Non-pigmented ciliary epithelial cell (primary cell): ENCODE results near the gene TMEM247.

Source experiments
- DNase-seq: peaks from one replicate; pipeline ENCODE4 v3.0.0-alpha.2; 2010; ENCODE audit warnings: low read depth

The TMEM247 gene

DNA sequence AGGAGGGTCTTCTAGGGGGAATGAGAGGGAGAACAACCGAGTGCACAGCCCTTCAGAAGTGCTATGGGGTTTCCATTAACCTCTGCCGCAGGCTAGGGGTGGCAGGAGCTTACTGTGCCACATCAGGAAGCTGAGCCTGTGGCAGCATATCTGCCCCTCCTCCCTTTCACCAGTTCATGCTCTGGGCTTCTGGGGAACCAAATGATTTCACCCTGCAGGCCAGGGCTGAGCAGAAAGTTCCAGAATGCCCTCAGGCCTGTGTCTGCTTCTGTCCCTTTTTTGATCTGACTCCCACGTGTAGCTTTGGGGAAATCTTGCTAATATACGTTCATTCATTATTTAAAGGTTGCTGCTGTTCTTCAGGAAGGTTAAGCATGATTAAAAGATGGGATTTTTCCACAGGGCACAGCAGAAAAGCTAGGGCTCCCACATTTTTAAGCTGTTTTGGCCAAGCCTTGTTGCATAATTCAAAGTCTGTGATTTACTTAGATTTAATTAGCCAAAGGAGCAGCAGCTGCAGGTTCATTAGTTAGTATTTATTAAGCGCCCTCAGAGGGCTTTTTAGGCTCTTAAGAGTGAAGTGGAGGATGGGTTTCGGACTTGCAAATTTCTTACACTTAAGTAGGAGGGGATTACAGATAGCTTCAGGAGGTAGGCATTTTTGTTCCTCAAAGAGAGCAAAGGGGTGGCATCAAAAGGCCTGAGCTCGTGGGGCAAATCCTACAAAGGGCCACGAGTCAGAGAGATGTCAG is 10.2 kb downstream of the TMEM247 start:
- DNase-seq: no peak

DNA sequence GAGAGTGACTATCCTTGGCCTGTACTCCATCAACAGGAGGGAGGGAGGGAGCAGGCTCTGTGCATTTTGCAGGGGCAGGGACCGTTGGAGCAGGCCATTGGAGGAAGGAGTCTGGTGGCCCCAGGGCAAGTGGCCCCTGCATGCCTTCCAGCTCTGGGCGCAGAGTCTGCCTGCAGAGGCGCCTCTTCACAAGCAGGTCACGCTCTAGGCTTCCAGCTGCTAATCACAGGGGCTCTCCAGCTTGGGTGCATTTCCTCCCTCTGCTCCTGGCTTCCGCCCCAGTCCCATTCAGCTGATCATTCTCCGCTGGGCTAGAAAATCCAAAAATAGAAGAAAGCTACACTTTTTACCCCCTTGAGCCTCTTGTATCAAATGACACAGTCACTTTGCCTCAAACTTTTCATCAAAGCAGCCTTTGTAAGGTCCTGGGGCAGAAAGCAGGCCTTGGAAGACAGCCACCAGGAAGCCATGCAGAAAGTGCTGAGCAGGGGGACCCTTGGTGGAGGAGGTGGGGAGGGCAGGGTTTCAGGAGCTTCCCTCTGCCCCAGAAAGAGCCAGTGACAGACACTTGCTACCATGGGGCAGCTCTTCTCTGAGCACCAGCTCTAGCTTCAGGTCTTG is 11.3 kb downstream of the TMEM247 start:
- DNase-seq: no peak

DNA sequence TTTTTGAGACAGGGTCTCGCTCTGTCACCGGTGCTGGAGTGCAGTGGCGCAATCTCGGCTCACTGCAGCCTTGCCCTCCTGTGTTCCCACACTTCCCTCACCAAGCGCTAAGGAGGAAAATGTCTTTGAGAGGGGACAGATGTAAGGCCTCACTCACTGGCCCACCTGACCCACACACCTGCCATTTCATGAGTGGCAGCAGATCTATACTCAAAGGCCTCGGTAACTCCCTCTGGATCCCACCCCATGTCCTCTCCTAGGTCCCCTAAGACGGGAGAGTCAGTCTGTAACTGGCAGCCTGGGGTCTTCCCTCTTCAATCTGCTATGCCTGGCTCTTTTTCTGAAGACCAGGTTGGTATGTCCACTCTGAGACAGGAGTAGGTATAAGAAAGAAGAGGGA is 12.9 kb downstream of the TMEM247 start:
- no peak for DNase-seq

DNA sequence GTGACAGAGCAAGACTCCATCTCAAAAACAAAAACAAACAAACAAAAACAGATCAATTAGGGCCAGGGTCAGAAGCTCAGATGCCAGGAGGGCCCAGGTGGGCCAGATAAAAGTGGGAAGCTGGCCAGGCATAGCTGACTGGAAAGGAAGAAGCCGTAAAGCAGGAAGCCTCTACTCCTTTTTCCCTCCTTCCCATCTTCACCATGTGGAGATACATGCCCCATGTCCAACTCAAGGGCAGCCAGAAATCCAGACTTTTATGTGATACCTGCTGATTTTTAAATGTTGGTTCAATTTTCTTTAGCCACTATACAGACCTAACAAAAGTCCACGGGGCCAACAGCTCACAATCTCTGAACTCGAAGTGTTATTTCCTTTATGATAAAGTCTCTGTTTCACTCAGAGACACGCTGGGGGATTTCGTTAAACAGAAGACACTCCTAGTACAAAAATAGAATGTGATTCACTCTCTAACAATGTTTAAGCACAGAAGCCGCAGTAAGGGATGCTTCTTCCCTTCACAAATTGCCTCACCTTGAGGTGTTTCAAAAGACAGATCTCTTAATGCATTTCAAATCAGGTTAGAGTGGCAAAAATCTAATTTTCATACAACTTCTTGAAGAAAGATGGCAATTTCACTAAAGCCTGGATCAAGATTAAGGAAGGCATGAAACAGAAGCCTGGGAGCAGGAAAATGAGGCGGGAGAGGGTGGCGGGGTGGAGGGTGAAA is 14.0 kb downstream of the TMEM247 start:
- peak; percentile 24 for DNase-seq

DNA sequence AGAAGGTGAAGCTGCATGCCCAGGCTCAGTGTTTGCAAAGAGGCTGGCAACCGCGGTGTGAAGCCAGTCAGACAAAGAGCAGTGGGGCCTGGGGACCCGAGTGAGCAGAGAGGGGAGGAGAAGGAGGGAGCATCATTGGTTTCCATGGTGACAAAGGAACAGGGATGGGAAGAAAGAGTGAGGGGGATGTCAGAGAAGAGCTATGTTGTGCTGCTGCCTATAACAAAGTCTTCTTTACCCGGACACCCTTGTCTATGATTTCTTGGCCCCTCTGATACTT is 14.5 kb downstream of the TMEM247 start:
- no peak for DNase-seq

DNA sequence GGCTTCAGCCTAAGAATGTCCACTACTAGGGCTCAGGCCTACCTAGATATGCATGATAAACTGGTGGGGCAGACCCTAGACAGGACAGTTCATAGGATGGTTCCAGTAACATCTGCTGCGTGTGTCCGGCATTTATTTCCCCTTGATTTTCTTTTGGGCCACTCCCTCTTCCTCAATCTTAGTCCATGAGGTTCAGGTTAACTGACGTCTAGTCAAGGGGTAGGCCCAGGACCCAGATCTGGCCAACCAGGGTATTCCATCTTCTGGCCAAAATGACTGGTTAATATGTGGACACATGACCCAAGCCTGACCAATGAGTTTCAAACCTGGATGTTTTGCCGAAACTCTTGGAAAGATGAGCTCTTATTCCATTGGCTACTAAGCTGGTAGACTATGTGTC is 15.2 kb downstream of the TMEM247 start:
- DNase-seq: no peak

DNA sequence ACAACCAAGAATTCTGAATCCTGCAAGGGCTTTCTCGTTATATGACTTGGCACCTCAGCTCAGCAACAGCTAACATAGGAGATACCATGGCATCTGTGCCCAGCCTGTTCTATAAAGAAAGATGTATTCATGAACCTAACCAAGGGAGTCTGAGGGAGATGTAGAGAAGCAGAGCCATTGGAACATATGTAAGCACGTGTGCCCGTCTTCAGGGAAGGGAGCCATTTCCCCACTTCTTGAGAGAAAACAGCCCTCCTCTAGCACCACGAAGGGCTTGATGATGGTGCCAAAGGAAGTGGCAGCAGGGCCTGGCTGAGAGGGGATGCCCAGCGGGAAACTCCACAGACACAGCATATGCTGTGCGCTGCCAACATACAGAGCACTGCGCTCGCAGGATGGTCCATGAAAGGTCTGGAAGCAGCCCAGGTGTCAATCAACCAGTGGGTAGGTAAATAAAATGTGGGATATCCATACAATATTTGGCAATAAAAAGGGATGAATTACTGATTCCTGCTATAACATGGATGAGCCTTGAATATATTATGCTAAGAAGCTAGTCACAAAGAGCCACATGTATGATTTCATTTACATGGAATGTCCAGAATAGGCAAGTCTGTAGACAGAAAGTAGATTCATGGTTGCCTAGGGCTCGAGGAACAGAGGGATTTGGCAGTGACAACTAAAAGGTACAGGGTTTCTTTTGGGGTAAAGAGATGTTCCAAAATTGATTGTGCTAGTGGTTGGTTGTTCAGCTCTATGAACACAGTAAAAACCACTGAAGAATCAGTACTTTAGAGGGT is 16.1 kb downstream of the TMEM247 start:
- no peak for DNase-seq

DNA sequence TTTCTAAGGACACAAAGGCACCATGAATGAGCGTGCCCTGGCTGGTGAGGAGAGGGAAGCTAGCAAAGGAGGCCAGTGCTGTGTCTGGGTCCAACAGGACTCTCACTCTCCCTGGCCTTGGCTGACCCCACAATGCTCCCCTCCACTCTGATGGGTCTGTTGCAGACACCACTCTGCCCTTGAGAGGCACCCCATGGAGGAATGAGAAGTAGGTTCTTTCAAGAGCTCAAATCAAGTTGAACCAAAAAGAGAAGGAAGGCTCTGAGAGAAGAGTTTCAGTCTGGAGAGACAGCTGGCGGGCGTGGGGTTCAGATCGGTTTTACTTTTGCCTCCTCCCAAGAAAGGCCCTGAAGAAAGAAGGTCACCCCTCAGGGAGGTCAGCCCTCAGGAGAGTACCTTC is 18.4 kb downstream of the TMEM247 start:
- DNase-seq: no peak

DNA sequence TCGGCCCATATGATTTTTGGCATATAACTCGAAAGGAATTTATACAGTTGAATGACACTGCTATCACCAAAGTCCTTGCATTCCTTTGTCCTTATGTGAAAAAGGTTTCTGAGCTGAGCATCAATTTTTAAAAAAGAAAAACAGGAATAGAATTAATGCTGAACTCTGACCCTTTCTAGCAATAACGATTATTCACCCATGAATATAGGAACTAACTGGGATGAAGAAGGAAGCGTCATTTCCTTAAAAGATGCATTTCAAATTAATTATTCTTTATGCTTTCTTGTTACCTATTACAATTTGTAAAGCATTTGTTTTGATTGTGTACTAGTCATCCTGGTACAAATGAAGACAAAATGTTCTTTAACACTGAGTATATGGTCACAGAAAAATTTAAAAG is 19.3 kb downstream of the TMEM247 start:
- no peak for DNase-seq

DNA sequence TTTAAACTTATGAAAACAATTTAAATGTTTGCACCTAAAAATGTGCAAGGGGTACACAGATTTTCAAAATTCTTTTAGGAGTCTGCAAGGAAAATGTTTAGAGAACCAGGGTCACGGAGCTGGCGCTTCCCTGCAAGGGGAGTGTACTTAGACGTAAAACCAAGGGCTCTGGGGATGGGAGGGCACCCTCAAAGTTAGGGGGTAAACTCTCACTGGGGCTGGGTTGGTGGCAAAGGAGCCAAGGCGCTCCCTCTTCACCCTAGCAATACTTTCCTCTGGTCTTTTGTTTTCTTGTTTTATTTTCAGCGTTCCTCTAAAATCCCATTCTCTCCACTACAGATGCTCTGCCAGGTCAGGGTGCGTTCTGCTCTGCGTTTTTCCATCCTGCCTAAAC is 20.0 kb downstream of the TMEM247 start:
- no peak for DNase-seq

DNA sequence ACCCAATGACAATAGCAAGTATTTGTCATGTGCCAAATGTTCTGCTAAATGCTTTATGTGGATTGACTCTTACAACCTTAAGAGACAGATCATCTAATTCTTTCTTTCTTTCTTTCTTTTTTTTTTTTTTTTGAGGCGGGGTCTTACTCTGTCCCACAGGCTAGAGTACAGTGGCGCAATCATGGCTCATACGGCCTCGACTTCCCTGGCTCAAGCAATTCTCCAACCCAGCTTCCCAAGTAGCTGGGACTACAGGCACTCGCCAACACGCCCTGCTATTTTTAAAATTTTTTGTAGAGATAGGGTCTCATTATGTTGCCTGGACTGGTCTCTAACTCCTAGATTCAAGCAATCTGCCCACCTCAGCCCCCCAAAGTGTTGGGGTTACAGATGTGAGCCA is 21.4 kb downstream of the TMEM247 start:
- no peak for DNase-seq

DNA sequence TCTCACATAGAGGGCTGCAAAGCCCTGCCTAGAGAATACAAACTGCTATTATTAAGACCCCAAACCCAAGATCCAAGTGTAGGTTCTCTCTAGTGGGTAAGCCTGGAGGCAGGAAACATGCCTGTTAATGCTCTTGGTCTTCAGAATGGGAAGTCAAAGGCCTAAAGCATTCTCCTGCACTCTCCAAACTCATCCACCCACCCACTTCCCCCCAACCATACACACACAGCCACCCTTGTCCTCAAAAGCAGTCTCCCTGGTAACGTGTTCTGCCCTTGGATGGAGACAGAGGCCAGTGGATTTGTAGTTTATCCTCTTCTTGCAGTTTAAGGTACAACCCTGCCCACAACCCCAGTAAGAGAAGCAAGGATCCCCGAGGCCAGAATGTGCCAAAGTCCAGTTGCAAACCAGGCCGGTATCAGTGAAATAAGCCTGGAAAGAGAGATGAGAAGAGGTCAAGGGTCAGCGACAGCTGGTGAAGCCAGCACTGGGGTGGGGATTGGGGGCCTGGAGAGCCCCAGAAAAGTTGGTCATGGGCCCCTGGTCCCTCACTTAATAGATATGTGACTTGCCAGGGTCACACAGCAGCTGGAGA is 23.0 kb downstream of the TMEM247 start:
- no peak for DNase-seq

DNA sequence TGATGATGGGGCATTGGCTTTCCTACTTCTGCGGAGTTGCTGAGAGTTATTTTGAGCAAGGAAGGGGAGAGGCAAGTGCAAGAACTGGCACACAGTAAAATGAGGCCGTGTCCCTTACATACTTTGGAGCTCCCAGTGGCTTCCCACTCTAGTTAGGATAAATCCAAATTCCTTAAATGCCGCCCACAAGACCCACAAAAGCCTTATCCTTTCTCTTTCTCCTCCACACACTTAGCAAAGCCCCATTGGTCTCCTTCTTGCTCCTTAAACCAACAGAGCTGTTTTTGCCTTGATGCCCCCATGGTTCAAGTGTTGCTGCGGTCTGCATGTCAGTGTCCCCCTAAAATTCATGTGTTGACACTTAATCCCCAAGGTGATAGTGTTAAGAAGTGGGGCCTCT is 24.3 kb downstream of the TMEM247 start:
- no peak for DNase-seq

DNA sequence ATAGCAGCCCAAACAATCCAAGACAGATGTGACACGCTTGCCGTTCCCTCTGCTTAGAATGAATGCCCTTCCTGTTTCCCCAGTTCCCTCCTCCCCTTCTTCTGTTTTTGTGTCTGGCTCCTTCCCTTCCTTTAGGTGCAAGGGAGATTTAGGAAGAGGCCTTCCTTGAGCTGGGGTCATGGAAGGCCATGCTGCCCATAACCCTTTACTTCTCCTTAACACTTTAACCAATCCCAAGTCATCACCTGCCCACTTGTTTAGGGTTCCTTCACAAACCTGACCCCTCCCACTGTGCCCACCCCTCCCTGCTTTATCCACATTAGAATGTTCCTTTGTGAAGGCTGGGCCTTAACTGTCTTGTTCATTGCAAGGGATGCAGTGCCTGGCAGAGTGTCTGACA is 24.9 kb downstream of the TMEM247 start:
- no peak for DNase-seq

DNA sequence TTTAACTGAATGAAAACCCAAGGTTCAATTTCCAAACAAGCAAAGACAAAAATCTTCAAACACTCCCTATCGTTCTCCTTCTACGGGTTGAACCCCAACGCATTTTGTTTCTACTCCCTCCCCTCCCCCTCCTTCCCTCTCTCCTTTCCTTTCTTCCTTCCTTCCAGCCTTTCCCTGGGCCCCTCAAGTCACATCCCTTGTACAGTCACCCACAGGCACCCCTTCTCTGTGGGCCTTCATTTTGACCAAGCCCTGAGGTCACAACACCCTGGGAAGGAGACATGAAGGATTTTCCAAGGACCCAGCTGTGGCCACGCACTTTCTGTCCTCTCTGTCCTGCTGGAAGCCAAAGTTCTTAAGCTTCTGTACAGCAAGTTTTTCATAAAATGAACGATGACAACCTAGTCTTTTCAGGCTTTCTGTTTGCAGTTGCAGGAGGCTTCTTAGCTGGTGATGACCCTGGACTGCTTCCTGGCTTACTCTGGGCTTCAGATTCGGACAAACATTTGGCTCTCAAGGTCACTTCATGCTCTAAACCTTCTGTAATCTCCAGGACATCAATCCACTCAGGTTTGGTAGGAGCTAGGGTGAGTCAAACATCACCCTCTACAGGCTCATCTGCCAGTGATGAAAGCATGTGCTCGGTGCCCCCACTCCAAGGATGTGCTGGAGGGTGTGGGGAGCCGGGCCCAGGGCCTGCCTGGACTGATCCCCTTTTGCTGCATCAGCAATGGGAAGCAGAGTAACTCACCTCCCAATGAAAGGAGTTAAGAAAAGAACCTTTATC is 25.5 kb downstream of the TMEM247 start:
- no peak for DNase-seq

DNA sequence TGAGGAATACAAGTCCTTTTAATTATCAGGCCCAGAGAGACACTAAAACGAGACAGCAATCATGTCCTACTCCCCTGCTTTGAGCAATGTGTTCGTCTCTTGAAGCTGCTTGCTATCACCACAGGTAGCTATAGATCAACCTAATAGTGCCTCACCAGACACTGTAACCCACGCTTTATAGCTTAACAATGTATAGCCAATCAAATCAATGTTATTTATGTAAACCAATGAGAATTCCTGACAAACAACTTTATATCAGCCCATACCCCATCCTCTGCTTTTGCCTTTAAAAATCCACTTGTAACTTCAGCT is 26.1 kb downstream of the TMEM247 start:
- no peak for DNase-seq

DNA sequence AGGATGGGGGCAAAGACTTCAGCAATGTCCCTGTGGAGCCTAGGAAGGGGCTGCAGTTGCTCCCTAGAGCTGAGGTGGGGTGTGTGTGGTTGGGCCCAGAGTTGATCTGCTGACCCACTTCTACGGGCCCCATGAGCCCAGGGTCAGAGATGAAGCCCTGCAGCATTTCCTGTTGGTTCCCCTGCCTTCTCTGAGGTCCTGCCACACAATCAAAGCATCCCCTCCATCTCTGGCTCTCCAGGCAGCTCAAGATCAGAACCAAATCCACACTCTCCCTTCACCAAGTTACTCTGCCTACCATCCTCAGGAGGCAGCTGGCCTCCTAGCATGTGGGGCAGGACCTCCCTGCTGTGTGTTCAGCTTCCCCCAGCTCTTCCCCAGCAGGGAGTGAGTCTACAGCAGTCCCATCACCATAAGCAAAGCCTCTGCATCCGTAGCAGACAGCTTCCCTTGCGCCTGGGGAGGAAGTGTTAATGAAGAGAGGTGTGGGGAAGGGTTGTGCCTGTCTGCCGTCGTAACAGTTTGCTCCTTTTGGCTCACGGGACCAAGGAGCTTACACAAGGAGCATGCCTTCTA is 26.9 kb downstream of the TMEM247 start:
- DNase-seq: no peak

DNA sequence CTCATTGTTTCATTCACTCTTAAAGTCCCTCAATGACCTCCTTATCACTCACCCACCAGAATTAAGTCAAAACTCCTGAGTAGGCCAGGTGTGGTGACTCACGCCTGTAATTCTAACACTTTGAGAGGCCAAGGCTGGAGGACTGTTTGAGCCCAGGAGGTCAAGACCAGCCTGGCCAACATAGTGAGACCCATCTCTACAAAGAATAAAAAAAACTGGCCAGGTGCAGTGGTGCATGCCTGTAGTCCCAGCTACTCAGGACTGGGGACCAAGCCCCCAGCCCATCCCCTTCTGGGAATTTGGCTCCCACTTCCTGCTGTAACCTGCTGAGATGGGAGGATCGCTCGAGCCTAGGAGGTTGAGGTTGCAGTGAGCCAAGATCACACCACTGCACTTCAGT is 28.9 kb downstream of the TMEM247 start:
- no peak for DNase-seq

DNA sequence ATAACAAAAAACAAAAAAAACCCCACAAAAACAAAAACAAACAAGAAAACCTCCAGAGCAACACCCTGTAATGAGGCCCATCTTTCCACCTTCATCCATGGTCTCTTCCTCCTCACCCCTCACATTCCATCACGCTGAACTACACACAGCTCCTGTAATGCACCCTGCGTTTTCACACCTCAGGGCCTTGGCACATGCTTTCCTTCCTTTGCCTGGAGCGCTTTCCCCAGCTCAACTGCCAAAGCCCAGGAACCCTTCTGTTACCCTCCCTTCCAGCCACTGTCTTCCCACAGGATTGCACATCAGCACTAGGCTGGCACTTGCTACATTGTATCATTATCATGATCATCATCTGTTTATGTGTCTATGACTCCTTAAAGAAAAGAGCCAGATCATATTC is 29.4 kb downstream of the TMEM247 start:
- no peak for DNase-seq

DNA sequence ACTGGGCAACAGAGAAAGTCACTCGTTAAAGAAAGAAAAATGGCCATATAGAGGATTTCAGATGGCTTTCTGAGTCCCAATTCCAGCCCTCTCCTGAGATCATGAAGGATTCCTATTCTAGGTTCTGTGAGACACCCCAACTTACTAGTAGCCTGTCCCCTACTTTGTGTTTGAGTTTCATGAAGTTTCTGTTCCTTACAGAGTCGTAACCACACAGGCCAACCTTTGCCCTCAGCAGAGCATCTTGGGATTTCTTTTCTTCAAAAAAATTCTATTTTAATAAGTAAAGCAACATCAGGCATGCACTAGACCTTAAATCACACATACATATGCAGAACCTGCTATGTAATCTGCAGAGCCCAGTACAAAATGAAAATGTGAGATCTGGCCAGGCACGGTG is 30.4 kb downstream of the TMEM247 start:
- no peak for DNase-seq

DNA sequence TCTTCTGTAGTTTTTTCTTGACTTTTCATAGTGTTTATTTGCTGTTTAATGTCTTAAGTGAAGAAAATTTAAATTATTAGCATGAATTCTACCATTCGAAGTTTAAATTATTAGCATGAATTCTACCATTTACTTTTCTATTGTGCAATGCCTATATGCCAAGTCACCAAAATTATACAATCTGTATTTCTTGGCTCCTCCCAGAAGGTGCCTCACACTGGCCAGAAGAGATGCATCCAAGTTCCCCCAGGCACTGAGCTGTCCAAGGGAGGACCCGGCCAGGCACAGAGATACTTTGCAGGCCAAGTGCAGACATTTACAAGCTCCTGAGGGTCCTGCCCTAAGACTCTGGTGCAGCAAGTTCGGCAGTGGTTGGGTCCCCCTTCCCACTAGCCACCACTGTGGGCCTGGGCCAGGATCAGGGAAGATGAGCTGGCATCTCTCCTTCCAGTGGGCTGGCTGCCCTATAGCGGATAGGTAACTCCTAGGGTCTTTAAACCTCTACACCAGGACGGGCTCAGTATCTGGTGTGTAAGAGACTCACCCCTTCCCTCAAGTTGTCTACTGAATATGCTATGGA is 31.3 kb downstream of the TMEM247 start:
- no peak for DNase-seq
